GM12873 (cell line): ENCODE results near the gene KRT26.

Source experiments
- CTCF ChIP-seq: IDR thresholded peaks from 2 replicates; pipeline ENCODE4 v1.5.1; 2012; ENCODE audit warnings: low read depth, mild to moderate bottlenecking, moderate library complexity, low read length, control low read depth; ENCODE audit not compliant: insufficient read depth; ENCODE audit errors: missing control alignments

Gene KRT26

GRCh38 chr17:40777459-40777858 lies 5.5 kb upstream of the KRT26 start:
- TF ChIP-seq CTCF: no peak

- no peak for TF ChIP-seq CTCF
These were observed 3.9 kb upstream of the KRT26 start for GRCh38 chr17:40775945-40776344.

GRCh38 chr17:40765657-40766056 lies 6.3 kb downstream of the KRT26 start:
- TF ChIP-seq CTCF: no peak

GRCh38 chr17:40763752-40764151 lies 8.2 kb downstream of the KRT26 start:
- no peak for TF ChIP-seq CTCF

- TF ChIP-seq CTCF: no peak
These were observed 11.6 kb downstream of the KRT26 start for GRCh38 chr17:40760105-40761016.

GRCh38 chr17:40755231-40755630 lies 16.8 kb downstream of the KRT26 start, which contains the start of gene KRT25:
Gene KRT25, minus strand, starts transcription at chr17:40755331. Its CDS starts 60 bp downstream, at chr17:40755271.
- TF ChIP-seq CTCF: no peak

GRCh38 chr17:40753804-40754203 lies 18.2 kb downstream of the KRT26 start:
- no peak for TF ChIP-seq CTCF
